ENCODE results near the gene HEBP1. TPM values are rescaled to one million over a fixed set of nuclear protein-coding genes. Genes with fewer than 3 reads are reported as not detected.

HEBP1 gene
- total RNA-seq, 1 donor from 2014 or later: 30.0 TPM

DNA sequence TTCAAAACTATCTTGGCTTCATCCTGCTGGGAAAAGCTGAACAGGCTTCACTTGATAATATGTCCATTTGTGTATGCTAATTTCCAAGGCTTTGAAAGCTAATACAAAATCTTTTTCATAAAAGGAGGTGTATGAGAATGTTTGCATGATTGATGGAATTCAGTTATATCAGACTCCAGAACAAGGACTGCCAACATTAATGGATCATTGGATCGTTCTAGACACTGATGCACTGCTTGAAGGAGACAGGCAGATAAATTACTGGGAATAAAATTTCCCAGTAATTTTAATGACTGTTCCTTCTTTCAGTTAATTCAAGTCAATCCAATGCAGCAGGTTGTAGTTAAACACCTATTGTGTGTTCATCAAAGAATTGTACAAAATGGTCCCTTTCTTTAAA is 48.6 kb downstream of the HEBP1 start:
- DNase-seq (ENCODE audit: low read depth): no peak

DNA sequence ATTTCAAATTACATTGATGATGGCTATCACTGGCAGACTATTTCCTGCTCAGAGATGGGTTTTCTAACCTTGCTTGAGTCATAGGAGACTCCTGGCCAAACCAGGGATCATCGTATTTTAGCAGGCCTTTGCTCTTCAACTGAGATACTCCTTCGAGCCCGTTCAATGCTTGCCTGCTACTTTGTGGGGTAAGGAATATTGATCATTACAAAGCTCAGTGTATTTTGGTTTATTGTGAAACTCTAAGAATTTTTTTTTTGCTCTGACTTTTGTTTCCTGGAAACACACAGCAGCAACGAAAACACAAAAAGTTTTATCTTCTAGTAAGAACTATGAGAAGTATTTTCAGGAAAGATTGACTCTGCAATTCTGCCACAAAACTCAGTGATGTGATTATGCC is 52.2 kb downstream of the HEBP1 start:
- no peak for DNase-seq (ENCODE audit: low read depth)

GRCh38 chr12:12946686-12947355 is 53.2 kb downstream of the HEBP1 start:
- DNase-seq (ENCODE audit: low read depth): no peak

DNA sequence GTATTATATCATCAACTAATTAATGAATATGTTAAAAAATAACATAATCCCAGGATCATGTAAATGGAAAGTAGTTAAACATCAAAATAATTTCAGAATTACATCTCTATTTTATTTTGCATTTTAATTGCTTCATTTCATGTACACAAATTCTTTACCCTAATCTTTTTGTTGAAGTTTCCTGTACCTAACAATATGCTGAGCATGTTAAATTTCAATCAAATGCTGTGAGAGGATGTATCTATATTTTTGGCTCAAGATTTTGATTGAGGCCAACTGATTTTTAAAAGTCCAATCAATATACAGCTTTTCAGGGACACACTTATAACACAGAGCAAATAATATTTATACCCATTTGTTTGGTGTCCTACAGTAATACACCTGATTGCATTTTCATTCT is 54.5 kb downstream of the HEBP1 start:
- no peak for DNase-seq (ENCODE audit: low read depth)

- no peak for DNase-seq (ENCODE audit: low read depth)
Measured at GRCh38 chr12:12943586-12944260, 56.3 kb downstream of the HEBP1 start.

DNA sequence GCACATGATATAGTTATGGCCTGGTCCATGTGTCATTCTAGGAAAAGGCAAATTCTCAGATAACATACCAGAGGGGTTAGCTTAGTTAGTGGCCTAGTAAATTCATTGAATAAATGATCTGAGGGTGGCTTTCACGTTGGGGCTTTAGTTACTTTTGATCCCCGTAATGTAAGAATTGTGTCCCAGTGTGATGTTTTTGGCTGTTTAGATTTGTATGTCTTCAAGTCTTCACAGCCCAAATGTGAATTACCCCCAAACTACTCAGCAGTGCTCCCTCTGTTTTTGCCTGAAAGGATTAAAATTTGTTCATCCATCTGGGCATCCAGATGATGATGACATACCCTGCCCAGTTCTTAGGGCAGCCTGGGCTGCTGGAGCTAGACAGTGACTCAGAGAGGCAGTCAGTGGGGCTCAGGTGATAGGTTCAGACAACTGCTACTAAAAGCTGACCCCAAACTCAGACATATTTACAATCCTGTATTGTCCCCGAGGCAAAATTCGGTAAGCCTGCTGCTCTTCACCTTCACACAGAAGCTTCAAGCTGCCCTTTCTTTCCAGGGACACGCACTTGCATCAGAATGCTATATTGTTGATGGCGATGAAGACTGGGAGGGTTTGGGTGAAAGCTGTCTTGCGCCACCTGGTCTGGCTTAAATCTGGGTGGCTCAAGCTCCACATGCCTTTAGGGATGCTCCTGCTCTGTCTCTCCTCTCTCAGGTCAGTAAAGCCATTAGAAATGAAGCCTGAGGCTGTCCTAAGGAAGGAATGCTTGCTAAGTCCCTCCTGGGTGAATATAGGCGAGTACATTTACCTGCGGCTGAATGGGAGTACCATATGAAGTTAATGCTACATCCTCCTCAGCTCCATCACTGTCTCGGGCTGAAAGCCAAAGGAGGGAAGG is 58.4 kb downstream of the HEBP1 start:
- DNase-seq (ENCODE audit: low read depth): no peak

- no peak for DNase-seq (ENCODE audit: low read depth)
Measured at GRCh38 chr12:12939888-12940287, 60.2 kb downstream of the HEBP1 start.

GRCh38 chr12:12938541-12938940 is 61.5 kb downstream of the HEBP1 start:
- DNase-seq (ENCODE audit: low read depth): no peak

DNA sequence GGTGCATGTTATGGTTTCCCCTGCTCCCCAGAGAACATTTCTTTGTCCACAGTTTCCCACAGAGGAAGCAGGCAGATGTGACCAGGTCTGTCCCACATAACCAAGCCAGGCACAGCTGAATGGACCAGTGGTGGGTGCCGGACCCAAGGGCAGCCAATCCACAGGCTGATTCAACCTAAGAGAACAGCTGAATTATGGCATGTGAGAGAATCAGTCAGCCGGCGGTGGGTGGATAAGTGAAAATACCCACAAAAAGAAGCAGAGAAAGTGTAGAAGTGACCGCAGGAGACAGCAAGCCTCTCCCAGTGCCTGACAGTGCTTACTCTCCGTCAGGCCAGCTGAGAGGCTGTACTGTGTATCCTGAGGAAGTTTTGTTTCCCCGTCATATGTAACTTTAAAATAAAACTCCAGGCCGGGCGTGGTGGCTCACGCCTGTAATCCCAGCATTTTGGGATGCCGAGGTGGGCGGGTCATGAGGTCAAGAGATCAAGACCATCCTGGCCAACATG is 63.0 kb downstream of the HEBP1 start:
- no peak for DNase-seq (ENCODE audit: low read depth)

- DNase-seq (ENCODE audit: low read depth): no peak
Measured at GRCh38 chr12:12934556-12934955, 65.5 kb downstream of the HEBP1 start.

DNA sequence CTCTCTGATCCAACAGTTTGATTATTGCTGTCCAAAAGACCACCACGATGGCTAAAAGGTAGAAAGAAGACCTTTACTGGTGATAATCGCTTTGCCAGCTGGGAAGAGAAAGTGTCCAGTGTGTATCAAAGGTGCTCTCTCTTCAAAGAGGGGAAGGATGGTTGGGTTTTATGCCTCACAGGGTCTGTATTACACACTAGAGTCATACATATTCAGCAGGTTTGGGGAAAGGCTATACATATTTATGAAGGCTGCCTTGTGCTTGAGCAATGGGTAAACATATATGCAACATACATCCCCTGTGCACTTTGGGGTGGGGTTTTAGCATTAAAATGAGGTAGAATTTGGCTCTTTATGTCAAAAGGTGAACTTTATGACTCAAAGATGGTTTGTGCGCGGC is 66.3 kb downstream of the HEBP1 start:
- DNase-seq (ENCODE audit: low read depth): no peak

DNA sequence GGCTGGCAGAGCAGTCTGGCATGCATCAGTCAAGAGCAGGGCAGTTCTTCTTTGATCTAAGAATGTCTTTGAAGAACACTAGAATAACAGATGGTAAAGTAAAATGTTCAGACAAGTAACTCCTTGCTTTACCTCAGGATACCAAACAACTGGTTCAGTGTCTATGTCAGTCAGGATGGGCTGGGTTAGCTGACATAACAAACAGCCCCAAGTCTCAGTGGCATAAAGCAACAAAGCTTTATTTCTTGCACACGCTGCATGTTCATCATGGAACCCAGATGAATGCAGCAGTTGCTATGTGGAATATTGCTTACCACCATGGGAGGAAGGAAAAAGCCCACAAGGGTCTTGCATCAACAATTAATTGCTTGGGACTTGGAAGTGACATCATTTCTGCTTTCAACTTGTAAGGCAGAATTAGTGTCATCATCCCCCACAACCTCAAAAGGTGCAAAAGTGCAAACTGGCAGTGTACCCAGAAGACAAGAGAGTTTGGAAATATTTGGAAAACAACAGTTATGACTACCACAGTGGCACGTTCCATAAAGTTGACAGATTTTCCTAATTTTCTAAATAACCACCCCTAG is 69.3 kb downstream of the HEBP1 start:
- no peak for DNase-seq (ENCODE audit: low read depth)

- no peak for DNase-seq (ENCODE audit: low read depth)
Measured at GRCh38 chr12:12929696-12930095, 70.4 kb downstream of the HEBP1 start.

DNA sequence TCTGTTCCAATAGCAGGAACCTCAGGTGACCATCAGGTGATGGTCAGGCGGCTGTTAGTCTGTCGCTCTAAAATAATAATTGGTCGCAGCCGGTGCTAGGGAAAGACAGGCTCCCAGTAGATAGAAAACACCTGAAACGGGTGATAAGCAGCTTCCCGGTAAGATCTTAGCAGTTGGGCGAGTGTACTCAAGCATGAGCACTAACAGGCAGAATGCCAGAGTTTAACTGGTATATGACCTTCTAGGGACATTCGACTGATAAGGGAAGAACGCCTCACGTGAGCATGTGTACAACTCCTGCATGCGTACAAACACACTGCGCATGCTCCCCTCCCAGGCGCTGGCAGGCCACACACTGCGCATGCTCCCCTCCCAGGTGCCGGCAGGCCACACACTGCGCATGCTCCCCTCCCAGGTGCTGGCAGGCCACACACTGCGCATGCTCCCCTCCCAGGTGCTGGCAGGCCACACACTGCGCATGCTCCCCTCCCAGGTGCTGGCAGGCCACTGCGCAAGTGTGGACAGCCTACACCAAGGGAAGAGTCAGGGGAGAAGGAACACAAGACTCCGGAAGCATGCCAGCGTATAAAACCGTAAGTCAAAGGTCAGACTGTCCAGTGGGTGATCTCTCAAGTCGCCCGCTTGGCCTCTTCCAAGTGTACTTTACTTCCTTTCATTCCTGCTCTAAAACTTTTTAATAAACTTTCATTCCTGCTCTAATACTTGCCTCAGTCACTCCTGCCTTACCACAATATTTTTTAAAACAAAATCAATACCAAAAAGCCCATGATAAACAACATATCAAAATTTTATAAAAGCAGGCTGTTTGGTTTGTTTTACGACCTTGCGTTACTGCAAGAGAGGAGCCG is 72.6 kb downstream of the HEBP1 start:
- DNase-seq (ENCODE audit: low read depth): peak; percentile 94

- no peak for DNase-seq (ENCODE audit: low read depth)
Measured at GRCh38 chr12:12926571-12927071, 73.4 kb downstream of the HEBP1 start.

DNA sequence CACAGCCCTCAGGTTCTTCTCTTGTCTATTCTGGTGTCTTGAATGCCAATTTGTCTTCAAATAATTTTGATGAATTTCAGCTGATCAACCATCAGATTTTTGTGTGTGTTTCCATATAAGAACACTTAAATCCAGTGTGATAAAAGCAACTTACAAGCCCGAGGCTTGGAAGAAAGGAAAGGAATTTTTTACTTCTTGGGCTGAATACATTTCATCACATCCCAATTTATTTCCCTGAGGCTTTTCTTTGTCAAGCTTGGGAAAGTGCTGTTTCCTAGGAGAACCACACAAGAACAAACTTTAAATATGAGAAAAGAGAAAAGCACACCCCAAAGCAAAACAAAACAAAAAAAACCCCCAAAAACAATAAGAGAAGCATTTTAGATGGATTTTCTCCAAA is 74.7 kb downstream of the HEBP1 start:
- DNase-seq (ENCODE audit: low read depth): peak; percentile 71

Other genes with a start within 250 kb of the HEBP1 start
- gene APOLD1, start 214.6 kb downstream of the HEBP1 start, total RNA-seq: 1.5 and 3.6 TPM in 2 replicates
- 102 and 135 TPM in 2 replicates for gene DDX47, start 186.9 kb downstream of the HEBP1 start, total RNA-seq
- gene GPRC5A, start 108.7 kb downstream of the HEBP1 start, total RNA-seq: 55.9 and 101 TPM in 2 replicates
- not detected in 2 replicates for gene GPRC5D, start 48.1 kb downstream of the HEBP1 start, total RNA-seq
- 3.1 and 7.5 TPM in 2 replicates for gene FAM234B, start 44.1 kb upstream of the HEBP1 start, total RNA-seq
- 1.4 and 5.1 TPM in 2 replicates for gene GSG1, start 103.4 kb upstream of the HEBP1 start, total RNA-seq
- gene EMP1, start 196.5 kb upstream of the HEBP1 start, total RNA-seq: 60.2 and 110 TPM in 2 replicates

Data from renal cortical epithelial cell (primary cell).